NCI-H82 treated with DMSO at 0.1 percent for 48 hours (cell line): Measurements from ENCODE around the gene SARS2.
"Not testable (repeated sequence)": the region's sequence is repeated elsewhere in the genome, so short reads cannot be mapped to it uniquely, and the experiment has no call there.

ENCODE experiments used
- DNase-seq: peaks from one replicate; lab custom pipeline; 2025; ENCODE audit not compliant: unreplicated experiment; lab: John Stamatoyannopoulos, UW

The SARS2 gene

GRCh38 chr19:38893341-38893771 is 37.2 kb downstream of the SARS2 start:
- no peak for DNase-seq

- DNase-seq, result no peak
These were observed 37.7 kb downstream of the SARS2 start for GRCh38 chr19:38892841-38893240.

GRCh38 chr19:38891771-38892170 is 38.8 kb downstream of the SARS2 start:
- no peak for DNase-seq

- DNase-seq, result no peak
These were observed 39.9 kb downstream of the SARS2 start for GRCh38 chr19:38890686-38891085.

GRCh38 chr19:38889803-38890202 is 40.8 kb downstream of the SARS2 start:
- no peak for DNase-seq

GRCh38 chr19:38888876-38889275 is 41.7 kb downstream of the SARS2 start:
- no peak for DNase-seq

- DNase-seq, result not testable (repeated sequence)
These were observed 45.9 kb downstream of the SARS2 start for GRCh38 chr19:38884691-38885090.

GRCh38 chr19:38883286-38883685 is 47.3 kb downstream of the SARS2 start:
- no peak for DNase-seq

GRCh38 chr19:38880882-38881609 is 49.5 kb downstream of the SARS2 start:
- no peak for DNase-seq

GRCh38 chr19:38880076-38880881 is 50.3 kb downstream of the SARS2 start:
- no peak for DNase-seq

- no peak for DNase-seq
These were observed 51.2 kb downstream of the SARS2 start for GRCh38 chr19:38879400-38879751.

- DNase-seq, result no peak
These were observed 51.8 kb downstream of the SARS2 start for GRCh38 chr19:38878575-38879399.

- DNase-seq, result no peak
These were observed 52.6 kb downstream of the SARS2 start, which contains the start of gene RINL for GRCh38 chr19:38877781-38878574. Gene RINL (minus strand): TSS chr19:38878275. CDS start chr19:38876742, 1,533 bp downstream.

- no peak for DNase-seq
These were observed 54.7 kb downstream of the SARS2 start for GRCh38 chr19:38875656-38876395.

- not testable (repeated sequence) for DNase-seq
These were observed 57.2 kb downstream of the SARS2 start for GRCh38 chr19:38873400-38873799.

GRCh38 chr19:38870612-38871011 is 60.0 kb downstream of the SARS2 start:
- no peak for DNase-seq

- DNase-seq, result peak; percentile 30
These were observed 60.5 kb downstream of the SARS2 start for GRCh38 chr19:38869836-38870607.

- no peak for DNase-seq
These were observed 61.3 kb downstream of the SARS2 start for GRCh38 chr19:38869160-38869835.

GRCh38 chr19:38868551-38868950 is 62.0 kb downstream of the SARS2 start:
- no peak for DNase-seq
